Left lung (tissue), 10 donors: ENCODE data around the gene TMEM229A. TPM values are rescaled to one million over a fixed set of nuclear protein-coding genes. Genes with fewer than 3 reads are reported as not detected.
A peak's percentile ranks its signal among the peaks of the same experiment; 100 is the strongest.
"Not testable (repeated sequence)": the region's sequence is repeated elsewhere in the genome, so short reads cannot be mapped to it uniquely, and the experiment has no call there.

Source experiments
- ATAC-seq: fragments of 200-7000 bp; cut with Tn5 transposase; one replicate; pipeline ENCODE4 v1.9.1; 2020; ENCODE audit warnings: moderate library complexity
- DNase-seq, 4 donors: peaks; one replicate each; pipeline ENCODE4 v3.0.0-alpha.2; 2013 to 2020
- H3K27ac ChIP-seq, 2 donors: fragments of 200-600 bp; sonication (generic) in 1 of 2; one replicate each; pipeline versions ENCODE4 v1.5.0 to v1.8.0; 2020 to 2021
- H3K27me3 ChIP-seq, 2 donors: fragments of 200-600 bp; sonication (generic) in 1 of 2; one replicate each; pipeline versions ENCODE4 v1.5.0 to v1.8.0; 2020 to 2021
- H3K36me3 ChIP-seq, 2 donors: fragments of 200-600 bp; sonication (generic) in 1 of 2; one replicate each; pipeline versions ENCODE4 v1.5.0 to v1.8.0; 2020 to 2021
- H3K4me1 ChIP-seq, 2 donors: fragments of 200-600 bp; one replicate each; pipeline ENCODE4 v1.8.0; 2021
- H3K4me3 ChIP-seq, 2 donors: fragments of 200-600 bp; sonication (generic) in 1 of 2; one replicate each; pipeline versions ENCODE4 v1.5.0 to v1.8.0; 2020 to 2021; ENCODE audit warnings: mild to moderate bottlenecking in 1 of 2
- H3K9me3 ChIP-seq, 2 donors: fragments of 200-600 bp; sonication (generic) in 1 of 2; one replicate each; pipeline versions ENCODE4 v1.5.0 to v1.8.0; 2020 to 2021
- CTCF ChIP-seq, 2 donors: fragments of 200-600 bp; sonication (generic) in 1 of 2; IDR thresholded peaks; one replicate each; pipeline versions ENCODE4 v1.5.0 to v1.8.0; 2021; ENCODE audit warnings: antibody characterized with exemption in 2 of 2
- intact Hi-C, 2 donors: fragments of 100-400 bp; cut with DNase I; formaldehyde crosslinking; loops; one replicate each; pipeline versions ENCODE4 v1.11.2 to v1.14.2; 2022
- polyA plus RNA-seq, 6 donors: library from polyadenylated mRNA; unstranded; fragments of 120-200 nt; gene quantifications; one replicate each; pipeline ENCODE4 v1.2.1, GENCODE V29; 2013; ENCODE audit not compliant: insufficient read length in 6 of 6
- total RNA-seq, 2 donors: library from RNA; stranded (reverse); fragmentation: NEBNext Ultra II Directional; extraction: Animal tissue kit (Norgen Biotek cat#: 25700); gene quantifications; one replicate each; pipeline ENCODE4 v1.2.1, GENCODE V29; 2021
- donor health status: DM: no; HTN: yes; CAD: no.
- donor health status: DM: no; HTN: no; CAD: no.

TMEM229A gene
- total and polyA plus RNA-seq, 8 donors = 0.13 to 1.6 (median 1.1) TPM

- Histone ChIP-seq H3K27ac (no peak overlapping the region), H3K4me1 (peaks cover 6 to 12% of the 10 kb centered on the region in 2 donors), H3K36me3 (no peaks in the 10 kb centered on the region), H3K27me3 (peaks cover 27 to 71% of the 10 kb centered on the region in 2 donors), H3K4me3 (no peak overlapping the region), H3K9me3 (no peaks in the 10 kb centered on the region)
- TF ChIP-seq CTCF (IDR thresholded peaks at IDR 0.05) = no peak
- intact Hi-C loops = no loop called here
- ATAC-seq (peak; percentile 42), DNase-seq (peak in 1 of 4 donors; percentile 5)
Observed at GRCh38 chr7:124029396-124030188, 3.3 kb downstream of the TMEM229A start.

GRCh38 chr7:124027236-124027635 is 5.6 kb downstream of the TMEM229A start:
- Histone ChIP-seq H3K36me3 (no peaks in the 10 kb centered on the region), H3K27me3 (peaks cover 13 to 49% of the 10 kb centered on the region in 2 donors), H3K4me1 (peaks cover 2 to 8% of the 10 kb centered on the region in 2 donors), H3K4me3 (no peak overlapping the region), H3K9me3 (no peaks in the 10 kb centered on the region), H3K27ac (no peak overlapping the region)
- DNase-seq = no peak
- intact Hi-C loops = no loop called here
- ATAC-seq = no peak
- TF ChIP-seq CTCF (IDR thresholded peaks at IDR 0.05) = no peak

GRCh38 chr7:124024329-124024728 is 8.5 kb downstream of the TMEM229A start:
- H3K9me3 ChIP-seq, H3K36me3 ChIP-seq, H3K4me1 ChIP-seq, intact Hi-C loops, DNase-seq, H3K27ac ChIP-seq, ATAC-seq, H3K4me3 ChIP-seq: not testable (repeated sequence)
- H3K27me3 ChIP-seq = peaks cover 0 to 20% of the 10 kb centered on the region in 2 donors

- no peaks in the 10 kb centered on the region for H3K9me3 ChIP-seq
- H3K27ac ChIP-seq = no peak overlapping the region
- H3K27me3 ChIP-seq = peaks cover 0 to 6% of the 10 kb centered on the region in 2 donors
- no peak for ATAC-seq
- intact Hi-C loops = no loop called here
- TF ChIP-seq CTCF (IDR thresholded peaks at IDR 0.05) = no peak
- H3K36me3 ChIP-seq = no peaks in the 10 kb centered on the region
- DNase-seq = no peak
- H3K4me1 ChIP-seq = no peaks in the 10 kb centered on the region
- no peak overlapping the region for H3K4me3 ChIP-seq
Observed at GRCh38 chr7:124022551-124022950, 10.3 kb downstream of the TMEM229A start.

- Histone ChIP-seq H3K4me1 (no peaks in the 10 kb centered on the region), H3K4me3 (no peak overlapping the region), H3K27ac (no peak overlapping the region), H3K9me3 (no peaks in the 10 kb centered on the region), H3K36me3 (no peaks in the 10 kb centered on the region), H3K27me3 (no peaks in the 10 kb centered on the region)
- ATAC-seq (no peak), DNase-seq (no peak)
- no peak for TF ChIP-seq CTCF (IDR thresholded peaks at IDR 0.05)
- intact Hi-C loops = no loop called here
Observed at GRCh38 chr7:124020060-124020459, 12.8 kb downstream of the TMEM229A start.
